ENCODE results near the gene LSP1.

LSP1 gene

DNA sequence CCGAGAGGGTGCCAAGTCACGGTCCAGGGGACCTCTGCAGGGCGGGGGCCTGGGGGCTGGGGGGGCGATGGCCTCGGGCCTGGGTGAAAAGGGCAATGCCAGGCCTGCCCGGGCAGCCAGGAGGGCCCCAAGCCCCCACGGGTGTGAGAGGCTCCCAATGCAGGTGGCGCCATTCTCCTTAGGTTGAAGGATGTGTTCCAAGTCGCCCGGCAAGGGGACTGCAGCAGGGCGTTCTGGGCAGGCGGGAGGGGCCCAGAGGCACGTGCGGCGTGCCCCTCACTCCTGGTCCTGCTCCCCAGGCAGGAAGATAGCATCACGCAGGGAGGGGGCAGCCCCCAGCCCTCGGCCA lies 14.8 kb upstream of the LSP1 start:
- DNase-seq, result no peak

DNA sequence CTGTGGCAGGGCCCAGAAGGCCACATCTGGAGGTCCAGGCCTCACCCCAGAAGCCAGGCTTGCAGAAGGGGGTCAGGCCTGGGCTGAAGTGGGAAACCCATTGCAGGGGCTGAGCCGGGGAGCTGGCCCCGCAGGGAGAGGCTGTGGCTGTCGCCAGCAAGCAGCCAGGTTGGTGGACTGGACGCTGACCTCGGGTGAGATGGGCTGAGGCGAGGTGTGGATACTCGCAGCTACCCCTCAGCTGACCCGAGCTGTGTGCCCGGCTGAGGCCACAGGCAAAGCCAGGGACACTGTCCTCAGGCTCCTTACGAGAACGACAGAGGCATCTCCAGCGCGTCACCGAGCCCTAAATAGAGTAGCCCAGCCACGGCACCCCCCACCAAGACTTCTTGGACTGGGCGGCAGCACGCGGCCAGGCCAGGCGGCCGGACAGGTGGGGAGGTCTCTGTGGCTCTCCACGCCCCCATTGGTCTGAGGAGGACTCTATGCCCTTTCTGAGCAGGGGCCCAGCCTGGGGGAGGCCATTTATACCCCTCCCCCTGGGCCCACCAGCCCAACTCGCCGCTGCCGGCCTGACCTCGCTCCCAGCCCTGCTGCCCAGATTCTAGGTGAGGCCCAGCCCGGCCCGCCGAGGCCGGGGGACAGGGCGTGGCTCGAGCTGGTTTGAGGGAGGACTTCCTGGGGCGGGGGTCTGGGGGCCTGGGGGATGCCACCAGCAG lies 14.3 kb upstream of the LSP1 start, which contains the start of gene TNNI2:
TSS of gene TNNI2 (plus strand) at position 556 of the 719 bp plus-strand sequence. CDS start 716 bp downstream, outside the sequence.
- no peak for DNase-seq

DNA sequence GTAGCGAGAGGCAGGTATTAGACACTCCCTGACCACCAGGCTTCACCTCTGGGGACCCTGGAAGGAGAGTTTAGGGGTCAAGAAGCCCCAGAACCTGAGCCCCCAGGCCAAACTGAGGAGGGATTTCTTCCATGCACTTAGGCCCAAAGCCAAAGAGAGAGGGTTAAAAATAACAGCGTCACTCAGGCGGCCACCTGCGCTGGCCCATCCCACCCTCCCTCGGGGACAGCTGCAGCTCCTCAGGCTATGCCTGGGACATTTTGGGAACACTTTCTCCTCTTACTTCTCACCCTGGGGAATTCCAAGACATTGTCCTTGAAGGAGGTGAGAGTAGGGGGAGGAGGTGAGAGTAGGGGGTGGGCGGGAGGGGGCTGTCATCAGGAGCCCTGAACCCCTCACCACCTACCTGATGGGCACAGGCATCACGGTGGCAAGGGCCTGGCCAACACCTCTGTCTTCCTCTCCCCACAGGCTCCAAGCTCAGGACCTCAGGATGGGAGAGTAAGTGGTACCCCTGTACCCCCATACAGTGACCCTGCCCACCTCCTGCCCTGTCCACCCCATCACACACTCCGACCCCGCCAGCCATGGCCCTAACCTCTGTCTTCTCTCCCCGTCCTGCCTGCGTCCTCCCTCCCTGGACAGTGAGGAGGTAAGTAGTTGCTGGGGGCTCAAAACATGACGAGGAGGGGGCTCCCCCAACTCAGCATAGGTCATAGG lies 13.5 kb upstream of the LSP1 start:
- DNase-seq, result no peak

DNA sequence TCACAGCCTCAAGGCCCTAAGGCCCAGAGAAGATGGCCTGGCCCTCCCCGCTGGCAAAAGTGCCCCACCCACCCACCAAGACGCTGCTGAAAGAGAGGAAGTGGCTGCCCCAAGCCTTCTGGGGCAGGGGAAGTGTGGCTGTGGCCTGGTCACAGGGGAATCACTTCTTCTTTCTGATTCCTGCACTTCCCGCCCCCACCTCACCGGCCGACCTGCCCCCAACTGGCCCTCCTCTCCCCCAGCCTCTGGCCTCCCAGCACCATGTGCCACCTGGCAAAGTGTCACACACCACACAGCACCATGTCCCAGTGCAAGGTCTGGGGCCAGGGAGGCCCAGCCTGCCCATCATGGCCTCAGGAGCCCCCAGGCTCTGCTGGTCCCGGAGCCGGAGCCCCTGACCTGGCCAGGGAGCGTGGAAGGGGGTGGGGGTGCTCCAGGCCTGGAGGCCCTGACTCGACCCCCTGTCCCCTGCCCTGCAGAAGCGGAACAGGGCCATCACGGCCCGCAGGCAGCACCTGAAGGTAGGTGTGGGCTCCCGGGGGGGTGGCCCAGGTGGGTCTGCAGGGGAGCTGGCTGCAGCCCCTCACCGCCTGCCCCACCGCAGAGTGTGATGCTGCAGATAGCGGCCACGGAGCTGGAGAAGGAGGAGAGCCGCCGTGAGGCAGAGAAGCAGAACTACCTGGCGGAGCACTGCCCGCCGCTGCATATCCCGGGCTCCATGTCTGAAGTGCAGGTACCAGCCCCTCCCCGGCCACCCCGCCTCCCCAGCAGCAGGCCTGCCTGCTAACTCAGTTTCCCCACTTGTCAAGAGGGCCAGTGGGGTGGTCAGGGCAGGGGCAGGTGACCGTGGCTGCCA lies 12.7 kb upstream of the LSP1 start:
- DNase-seq, result no peak

DNA sequence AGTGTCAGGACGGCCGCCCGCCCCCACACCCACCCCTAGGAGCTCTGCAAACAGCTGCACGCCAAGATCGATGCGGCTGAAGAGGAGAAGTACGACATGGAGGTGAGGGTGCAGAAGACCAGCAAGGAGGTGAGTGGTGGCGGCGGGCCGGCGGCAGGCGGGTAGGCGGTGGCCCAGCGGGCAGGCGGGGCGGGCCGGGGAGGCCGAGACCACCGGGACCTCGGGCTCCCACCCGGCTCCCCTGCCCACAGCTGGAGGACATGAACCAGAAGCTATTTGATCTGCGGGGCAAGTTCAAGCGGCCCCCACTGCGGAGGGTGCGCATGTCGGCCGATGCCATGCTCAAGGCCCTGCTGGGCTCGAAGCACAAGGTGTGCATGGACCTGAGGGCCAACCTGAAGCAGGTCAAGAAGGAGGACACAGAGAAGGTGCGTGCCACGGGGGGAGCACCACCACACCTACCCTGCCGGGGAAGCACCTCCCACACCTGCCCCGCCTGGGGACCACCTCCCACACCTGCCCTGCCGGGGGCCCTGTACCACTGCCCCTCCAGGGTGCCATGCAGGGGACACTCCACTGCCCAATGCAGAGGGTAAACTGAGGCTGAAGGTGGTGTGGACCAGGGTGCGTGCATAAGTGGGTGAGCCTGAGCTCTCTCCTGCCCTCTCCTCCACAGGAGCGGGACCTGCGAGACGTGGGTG lies 12.0 kb upstream of the LSP1 start:
- no peak for DNase-seq

DNA sequence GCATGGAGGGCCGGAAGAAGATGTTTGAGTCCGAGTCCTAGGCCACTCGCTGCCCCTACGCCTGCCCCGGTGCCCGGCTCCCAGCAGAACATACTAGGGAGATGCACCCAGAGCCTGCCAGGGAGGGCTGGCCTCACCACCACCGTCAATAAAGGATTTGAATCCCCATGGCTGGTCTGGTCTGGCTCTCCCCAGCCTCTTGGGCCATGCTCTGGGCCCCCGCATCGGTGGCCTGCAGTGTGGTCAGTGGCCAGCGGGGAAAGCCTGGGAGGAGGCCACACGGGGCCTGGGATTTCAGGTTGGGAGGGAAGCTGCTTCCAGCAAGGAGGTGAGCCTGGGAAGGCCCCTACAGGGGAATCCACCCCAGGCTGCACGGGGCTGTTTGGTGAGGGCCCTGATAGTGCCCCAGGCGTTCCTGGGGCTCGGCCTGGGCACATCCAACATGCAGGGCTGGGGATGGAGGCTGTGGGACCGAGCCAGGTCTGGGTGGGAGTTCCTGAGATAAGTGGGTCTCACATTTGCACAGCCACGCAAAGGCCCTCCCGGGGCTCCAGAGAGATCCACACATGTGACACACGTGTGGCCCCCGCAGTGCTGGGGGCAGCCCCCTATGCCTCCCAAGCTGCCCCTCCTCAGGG lies 11.3 kb upstream of the LSP1 start:
- no peak for DNase-seq

DNA sequence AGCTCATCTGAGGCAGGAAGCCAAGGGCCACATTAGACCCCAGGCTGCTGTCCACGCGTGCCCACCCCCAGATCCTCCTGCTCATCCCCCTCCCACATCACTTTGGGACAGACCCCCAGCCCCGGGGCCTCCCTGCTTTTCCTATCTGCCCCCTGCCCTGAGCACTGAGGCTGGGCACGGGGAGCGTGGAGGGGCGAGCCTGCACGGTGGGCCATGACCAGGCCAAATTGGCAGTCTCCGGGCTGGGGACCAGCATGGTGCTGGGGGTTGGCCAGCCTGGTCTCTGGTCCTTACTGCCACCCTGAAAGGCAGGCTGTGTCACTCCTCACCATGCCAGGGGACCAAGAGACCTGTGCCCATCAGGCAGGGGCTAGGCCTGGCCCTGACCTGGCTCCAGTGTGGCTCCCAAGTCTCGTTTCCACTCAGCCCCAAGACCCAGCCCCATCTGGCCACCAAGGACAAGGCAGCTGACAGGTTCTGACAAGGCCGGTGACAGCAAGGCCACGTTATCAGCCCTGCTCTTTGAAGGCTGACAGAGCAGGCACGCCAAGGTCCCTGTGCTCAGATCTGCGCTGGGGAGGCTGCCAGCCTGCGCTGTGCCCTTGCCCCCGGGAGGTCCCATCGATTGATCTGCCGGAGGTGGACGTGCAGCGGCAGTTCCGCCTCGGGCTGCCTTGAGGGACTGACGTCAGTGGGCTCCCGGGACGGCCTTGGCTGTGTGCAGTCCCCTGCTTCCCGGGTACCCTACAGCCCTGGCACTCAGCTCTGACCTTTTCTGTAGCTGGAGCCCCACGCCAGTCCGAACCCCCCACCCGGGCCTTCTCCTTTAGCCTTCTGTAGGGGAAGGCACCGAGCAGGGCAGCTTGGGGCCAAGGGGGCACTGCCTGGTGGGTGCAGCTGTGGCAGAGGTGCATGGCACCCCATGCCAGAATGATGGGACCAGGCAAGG lies 10.5 kb upstream of the LSP1 start:
- DNase-seq, result no peak

DNA sequence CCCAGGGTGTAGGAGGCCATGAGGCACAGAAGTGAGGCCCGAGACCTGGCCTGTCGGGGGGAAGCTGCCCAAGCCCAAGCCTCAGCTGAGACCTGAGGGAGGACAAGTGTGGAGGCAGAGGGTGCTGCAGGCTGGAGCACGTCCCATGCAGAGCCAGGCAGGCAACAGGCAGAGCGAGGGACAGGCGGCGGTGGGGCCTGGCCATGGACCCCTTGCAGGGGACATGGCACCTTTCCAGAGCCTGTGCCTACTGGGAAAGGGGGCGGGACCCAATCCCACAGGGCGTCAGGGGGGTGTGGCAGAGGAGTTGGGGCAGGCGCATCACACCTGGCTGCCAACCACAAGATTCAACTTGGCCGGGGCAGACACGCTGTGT lies 9.8 kb upstream of the LSP1 start:
- no peak for DNase-seq

DNA sequence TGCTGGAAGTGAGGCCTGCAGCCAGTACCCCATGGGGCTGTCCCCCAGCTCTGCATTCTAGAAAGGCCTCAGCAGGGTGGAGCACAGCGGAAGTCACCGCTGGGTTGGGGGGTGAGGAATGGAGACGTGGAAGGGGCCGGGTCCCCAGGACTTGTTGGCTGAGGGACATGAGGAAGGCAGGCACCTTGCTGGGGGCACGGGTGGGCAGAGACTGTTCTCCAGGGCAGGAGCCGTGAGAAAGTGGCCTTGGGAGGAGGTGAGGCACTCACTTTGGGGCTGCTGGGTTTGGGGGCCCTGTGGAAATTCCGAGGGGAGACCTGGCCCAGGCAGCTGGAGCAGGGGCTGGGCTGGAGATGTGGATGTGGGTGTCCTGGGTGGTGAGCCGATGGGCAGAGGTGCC lies 9.1 kb upstream of the LSP1 start:
- no peak for DNase-seq

DNA sequence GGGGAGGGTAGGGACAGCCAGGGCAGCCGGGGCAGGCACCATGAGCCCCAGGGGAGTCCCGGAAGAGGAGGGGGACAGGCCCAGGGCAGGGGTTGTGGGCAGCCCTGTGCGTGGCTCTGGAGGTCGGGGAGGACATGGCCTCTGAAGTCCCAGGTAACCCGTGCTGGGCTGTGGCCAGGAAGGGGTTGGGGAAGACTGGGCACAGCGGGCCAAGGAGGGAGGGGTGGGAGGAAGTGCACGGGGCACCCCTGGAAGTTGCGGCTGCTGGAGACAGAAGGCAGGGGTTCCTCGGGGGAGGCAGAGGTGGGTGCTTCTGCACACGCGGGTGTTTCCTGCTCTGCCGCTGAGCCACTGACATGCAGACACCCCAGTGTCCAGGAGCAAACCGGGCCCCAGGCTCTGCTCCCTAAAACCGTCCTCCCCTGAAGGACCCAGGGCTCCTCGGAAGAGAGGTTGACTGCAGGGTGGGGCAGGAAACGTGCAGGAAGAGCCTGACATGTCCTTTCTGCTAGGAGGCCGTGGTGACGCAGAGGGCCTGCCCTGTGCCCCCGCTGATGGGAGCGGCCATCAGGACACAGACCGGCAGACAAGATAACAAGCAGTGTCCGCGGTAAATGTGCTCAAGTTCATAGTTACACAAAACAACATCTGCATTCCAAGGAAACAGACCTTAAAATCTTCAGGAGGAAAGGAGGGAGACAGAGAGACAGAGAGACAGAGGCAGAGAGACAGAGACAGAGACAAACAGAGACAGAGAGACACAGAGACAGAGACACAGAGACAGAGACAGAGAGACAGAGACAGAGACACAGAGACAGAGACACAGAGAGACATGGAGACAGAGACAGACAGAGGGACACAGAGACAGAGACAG lies 8.4 kb upstream of the LSP1 start:
- DNase-seq, result no peak

DNA sequence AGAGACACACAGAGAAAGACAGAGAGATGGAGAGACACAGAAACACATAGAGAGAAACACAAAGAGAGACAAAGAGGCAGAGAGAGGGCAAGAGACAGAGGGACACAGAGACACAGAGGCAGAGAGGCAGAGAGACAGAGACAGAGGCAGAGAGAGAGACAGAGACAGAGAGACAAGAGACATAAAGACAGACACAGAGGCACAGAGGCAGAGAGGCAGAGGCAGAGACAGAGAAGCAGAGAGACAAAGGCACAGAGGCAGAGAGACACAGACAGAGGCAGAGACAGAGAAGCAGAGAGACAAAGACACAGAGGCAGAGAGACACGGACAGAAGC lies 7.8 kb upstream of the LSP1 start:
- no peak for DNase-seq

DNA sequence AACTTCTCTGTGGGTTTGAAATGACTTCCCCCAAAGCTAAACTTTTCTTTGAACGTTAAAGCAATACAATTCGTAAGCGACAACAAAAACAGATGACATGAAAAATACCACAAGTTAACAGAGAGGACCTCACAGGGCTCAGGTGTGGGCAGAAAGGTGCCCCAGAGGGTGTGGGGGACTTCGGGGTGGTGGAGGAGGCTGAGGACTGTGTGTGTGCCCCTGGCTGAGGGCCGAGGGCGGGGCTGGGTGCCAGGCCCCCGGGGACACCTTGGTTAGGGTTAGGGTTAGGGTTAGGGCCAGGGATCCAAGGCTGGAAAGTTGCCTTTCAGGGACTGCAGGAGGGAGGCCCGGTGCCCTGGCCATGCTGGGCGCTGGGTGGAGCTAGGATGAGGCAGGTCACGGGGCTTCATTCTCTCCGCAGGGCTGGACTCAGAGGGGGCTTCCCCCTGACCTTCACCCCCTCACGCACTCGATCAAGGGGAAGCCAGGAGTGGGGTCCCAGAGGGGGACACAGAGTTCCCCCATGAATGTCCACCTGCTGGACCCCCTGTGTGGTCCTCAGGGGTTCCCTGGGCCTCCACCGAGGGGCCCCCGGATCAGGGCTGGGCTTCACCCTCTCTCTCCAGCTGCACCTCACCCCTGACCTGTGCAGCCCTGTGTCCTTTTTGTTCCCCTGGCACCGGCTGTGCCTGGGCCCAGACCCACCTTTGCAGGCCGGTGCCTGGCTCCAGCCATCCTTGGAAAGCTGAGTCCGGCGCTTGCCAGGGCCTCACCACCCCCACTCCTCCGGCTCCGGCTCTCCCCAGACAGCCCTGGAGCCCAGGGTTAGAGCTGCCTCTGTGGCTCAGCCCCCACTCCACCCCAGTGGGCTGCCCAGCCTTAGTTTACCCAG lies 7.1 kb upstream of the LSP1 start:
- no peak for DNase-seq

DNA sequence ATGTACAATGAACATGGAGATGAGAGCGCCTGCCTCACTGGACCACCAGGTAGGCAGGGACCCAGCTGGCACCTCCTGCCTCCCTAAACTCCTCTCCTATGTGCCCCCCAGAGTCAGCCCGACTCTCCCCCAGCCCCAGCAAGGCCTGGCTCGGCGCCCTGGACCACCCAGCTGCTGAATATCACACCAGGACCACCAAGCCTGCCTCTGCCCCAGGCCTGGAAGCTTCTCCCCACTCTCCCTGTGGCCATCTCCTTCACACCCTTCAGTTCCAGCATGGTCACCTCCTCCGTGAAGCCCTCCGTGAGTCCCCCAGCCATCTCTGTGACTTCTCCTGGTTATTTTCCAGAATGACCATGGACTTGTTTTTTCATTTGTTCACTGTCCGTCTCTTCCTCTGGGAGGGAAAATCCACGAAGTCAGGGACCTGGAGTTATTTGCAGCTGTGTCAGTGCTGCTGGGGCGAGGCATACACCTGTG lies 6.4 kb upstream of the LSP1 start:
- no peak for DNase-seq

DNA sequence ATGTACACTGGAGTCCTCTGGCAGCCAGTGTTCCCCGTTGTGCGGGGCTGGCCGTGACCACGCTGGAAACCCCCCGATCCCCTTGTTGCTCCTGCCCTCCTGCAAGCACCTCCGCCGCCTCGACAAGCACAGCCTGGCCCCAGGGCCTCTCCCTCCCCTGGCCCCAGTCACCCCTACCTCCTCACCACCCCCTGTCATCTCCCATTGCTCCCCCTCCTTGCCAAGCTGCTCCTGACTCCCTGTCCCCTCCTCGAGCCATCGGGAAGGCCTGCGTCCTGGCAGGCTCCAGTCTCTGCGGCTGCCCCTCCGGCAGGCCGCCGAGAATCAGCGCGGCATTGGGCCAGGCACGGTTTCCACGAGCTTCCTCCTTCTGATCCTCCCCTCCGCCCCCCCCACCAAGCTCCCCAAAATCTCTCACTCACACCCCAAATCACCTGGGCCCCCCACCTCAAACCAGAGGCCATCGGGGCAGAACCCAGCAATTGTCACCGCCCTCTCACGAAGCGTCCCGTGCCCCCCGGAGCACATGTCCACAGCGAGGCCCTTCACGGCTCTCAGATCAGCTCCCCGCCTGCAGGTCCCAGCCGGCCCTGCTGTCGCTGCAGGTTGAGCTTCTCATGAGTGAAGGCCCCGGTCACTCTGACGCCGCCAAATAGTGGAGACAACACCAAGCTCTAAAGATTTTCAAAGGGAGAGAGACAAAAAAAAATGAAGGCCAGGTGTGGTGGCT lies 5.7 kb upstream of the LSP1 start:
- no peak for DNase-seq

DNA sequence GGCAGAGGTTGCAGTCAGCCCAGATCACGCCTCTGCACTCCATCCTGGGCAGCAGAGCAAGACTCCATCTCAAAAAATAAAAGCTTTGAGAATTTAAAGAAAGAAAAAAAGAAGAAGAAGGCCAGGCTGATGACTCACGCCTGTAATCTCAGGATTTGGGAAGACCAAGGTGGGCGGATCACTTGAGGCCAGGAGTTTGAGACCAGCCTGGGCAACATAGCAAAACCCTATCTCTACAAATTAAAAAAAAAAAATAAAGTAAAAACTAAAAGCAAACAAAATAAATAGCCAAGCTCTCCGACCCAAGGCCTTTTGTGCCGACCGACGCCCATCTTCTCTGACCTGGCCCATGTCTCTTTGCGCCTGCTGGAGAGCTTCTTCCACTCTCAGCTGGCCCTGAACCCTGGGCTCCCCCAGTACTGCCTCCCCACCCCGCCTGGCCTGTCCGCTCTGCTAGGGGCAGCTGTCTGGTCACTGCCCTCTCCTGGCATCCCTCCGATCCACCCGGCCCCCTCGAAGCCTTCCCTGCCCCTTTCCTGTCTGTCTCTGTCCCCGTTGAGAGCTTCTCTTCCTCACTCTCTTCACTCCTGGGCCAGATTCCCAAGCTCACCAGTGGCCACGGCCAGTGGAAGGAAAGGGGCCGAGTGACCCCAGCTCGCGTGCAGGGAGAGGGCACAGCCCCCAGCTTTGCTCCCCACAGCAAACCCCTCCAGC lies 4.8 kb upstream of the LSP1 start:
- no peak for DNase-seq

DNA sequence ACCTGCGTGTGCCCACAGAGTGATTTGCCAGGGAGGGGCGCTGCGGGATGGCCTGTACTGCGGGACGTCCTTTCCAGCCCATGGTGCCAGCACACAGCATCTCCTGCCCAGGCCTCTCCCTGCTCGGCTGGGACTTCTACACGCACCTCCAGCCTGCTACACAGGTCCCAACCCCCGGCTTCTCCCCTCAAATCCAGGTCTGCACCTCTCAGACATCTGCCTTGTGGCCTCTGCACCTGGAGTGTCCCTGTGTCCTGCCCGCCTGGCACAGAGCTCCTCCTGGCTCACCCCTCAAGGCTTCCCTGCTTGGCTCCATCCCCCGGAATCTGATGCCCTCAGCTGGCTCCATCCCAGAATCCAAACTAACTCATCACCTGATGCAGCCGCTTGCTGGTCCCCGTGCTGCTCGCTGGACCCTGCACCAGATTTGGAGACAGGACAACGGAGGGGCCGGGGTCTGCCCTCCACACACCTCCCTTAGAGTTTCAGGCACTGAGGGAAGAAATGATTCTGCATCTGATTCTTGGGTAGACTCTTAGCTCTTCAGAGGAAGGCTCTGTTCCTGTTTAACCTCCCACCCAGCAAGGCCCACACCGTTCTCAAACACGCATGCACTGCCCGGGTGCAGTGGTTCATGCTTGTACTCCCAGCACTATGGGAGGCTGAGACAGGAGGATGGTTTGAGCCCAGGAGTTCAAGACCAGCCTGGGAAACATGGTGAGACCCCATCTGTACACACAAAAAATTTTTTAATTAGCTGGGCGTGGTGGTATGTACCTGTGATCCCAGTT lies 4.0 kb upstream of the LSP1 start:
- no peak for DNase-seq

All from NCI-H524 (cell line).